ENCODE results near the gene SIK2. TPM values are rescaled to one million over a fixed set of nuclear protein-coding genes. Genes with fewer than 3 reads are reported as not detected.

Gene SIK2
- total and polyA plus RNA-seq, 9 of the 15 experiments (the other 6 are each of a cell fraction or from before 2014, with no cell fraction given): 0.74 to 11.6 (median 3.8) TPM

DNA sequence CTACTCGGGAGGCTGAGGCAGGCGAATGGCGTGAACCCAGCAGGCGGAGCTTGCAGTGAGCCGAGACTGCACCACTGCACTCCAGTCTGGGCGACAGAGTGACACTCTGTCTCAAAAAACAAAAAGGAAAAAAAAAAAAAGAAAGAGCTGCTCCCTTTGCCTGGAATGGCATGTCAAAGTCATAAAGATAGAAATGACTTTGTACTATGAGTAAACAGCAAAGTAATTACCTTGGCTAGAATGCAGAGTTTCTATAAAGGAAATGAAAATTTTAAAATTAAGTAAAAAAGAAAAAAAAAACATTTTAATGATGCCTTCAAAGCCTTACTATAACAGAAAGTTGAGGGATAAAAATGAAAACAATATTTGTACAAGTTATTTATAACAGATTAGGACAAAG lies 153.8 kb downstream of the SIK2 start:
- no peak overlapping the region for H3K9ac ChIP-seq (ENCODE audit: insufficient read depth in 1 of 2, low read depth in 2 of 2, low read length in 2 of 2)
- DNase-seq (ENCODE audit: extremely low read depth in 1 of 4, low spot score in 3 of 4): no peak
- H3K27ac ChIP-seq (ENCODE audit: extremely low read depth, low read depth, low read length): no peak overlapping the region
- 92% methylated on average over 6 of the region's 6 CpGs for WGBS (ENCODE audit: insufficient coverage, low coverage, missing lambda C conversion rate)
- intact Hi-C loops (cut with micrococcal nuclease): no loop called here
- POLR2A ChIA-PET: interaction anchor here (0.6 to 5.3 kb wide), 4 partner anchors 9 to 194 kb away, joined by 3 to 24 read pairs (median 3); partner anchors contain the start of gene PPP2R1B
- no peak for ATAC-seq
- CTCF ChIA-PET (ENCODE audit: low intra/inter-chr PET ratio): no interaction called here
- no peaks in the 10 kb centered on the region for H4K20me1 ChIP-seq (replicated peaks; ENCODE audit: control insufficient read depth, insufficient read depth, low read length)
- TF ChIP-seq RBM25 (IDR thresholded peaks at IDR 0.05; ENCODE audit: low read depth, low read length, severe bottlenecking): no peak
- H3K4me3 ChIP-seq: no peak overlapping the region
- no peak overlapping the region for H2AFZ ChIP-seq (ENCODE audit: low read depth, low read length)
- peaks cover 87% of the 10 kb centered on the region for H3K36me3 ChIP-seq (ENCODE audit: control insufficient read depth, insufficient read depth, low read length)
- no peaks in the 10 kb centered on the region for H3K79me2 ChIP-seq (ENCODE audit: control insufficient read depth, insufficient read depth, low read length)
- H3K9me1 ChIP-seq (ENCODE audit: control insufficient read depth, insufficient read depth, low read length): no peaks in the 10 kb centered on the region
- no peaks in the 10 kb centered on the region for H3K4me1 ChIP-seq (replicated peaks in 1 of 2; ENCODE audit: control insufficient read depth in 2 of 2, insufficient read depth in 2 of 2, low read length in 2 of 2)
- BruUV-seq (replicated peaks): no TSS peak
- H3K27me3 ChIP-seq (ENCODE audit: control insufficient read depth in 2 of 2, insufficient read depth in 2 of 2, low read length in 2 of 2): no peaks in the 10 kb centered on the region
- no peak for FAIRE-seq
- no peaks in the 10 kb centered on the region for H3K9me3 ChIP-seq (replicated peaks; ENCODE audit: control insufficient read depth, insufficient read depth, low read depth, low read length)
- in situ Hi-C loops (cut with MboI): no loop called here
- no peak overlapping the region for H3K4me2 ChIP-seq (ENCODE audit: insufficient read depth, low read length)

- H3K27me3 ChIP-seq (ENCODE audit: control insufficient read depth in 2 of 2, insufficient read depth in 2 of 2, low read length in 2 of 2): no peaks in the 10 kb centered on the region
- intact Hi-C loops (cut with micrococcal nuclease) (no loop called here), in situ Hi-C loops (cut with MboI) (no loop called here)
- H3K4me3 ChIP-seq: no peak overlapping the region
- ChIA-PET POLR2A (interaction anchor here (0.6 to 0.9 kb wide), 2 partner anchors 12 to 37 kb away, joined by 4 to 6 read pairs; no protein-coding TSS in a partner anchor), CTCF (ENCODE audit: low intra/inter-chr PET ratio) (no interaction called here)
- H3K9me3 ChIP-seq (replicated peaks; ENCODE audit: control insufficient read depth, insufficient read depth, low read depth, low read length): no peaks in the 10 kb centered on the region
- no peaks in the 10 kb centered on the region for H3K4me1 ChIP-seq (replicated peaks in 1 of 2; ENCODE audit: control insufficient read depth in 2 of 2, insufficient read depth in 2 of 2, low read length in 2 of 2)
- ATAC-seq: no peak
- DNase-seq (ENCODE audit: extremely low read depth in 1 of 4, low spot score in 3 of 4): no peak
- no peaks in the 10 kb centered on the region for H3K9me1 ChIP-seq (ENCODE audit: control insufficient read depth, insufficient read depth, low read length)
- no peak for FAIRE-seq
- no peaks in the 10 kb centered on the region for H4K20me1 ChIP-seq (replicated peaks; ENCODE audit: control insufficient read depth, insufficient read depth, low read length)
- no TSS peak for BruUV-seq (replicated peaks)
- H3K79me2 ChIP-seq (ENCODE audit: control insufficient read depth, insufficient read depth, low read length): peaks cover 11% of the 10 kb centered on the region; the same call in 2 of the 3 replicates
- H3K4me2 ChIP-seq (ENCODE audit: insufficient read depth, low read length): no peak overlapping the region
- H3K9ac ChIP-seq (ENCODE audit: insufficient read depth in 1 of 2, low read depth in 2 of 2, low read length in 2 of 2): no peak overlapping the region
- H3K36me3 ChIP-seq (ENCODE audit: control insufficient read depth, insufficient read depth, low read length): peaks cover 88% of the 10 kb centered on the region
- H2AFZ ChIP-seq (ENCODE audit: low read depth, low read length): no peak overlapping the region
- no peak overlapping the region for H3K27ac ChIP-seq (ENCODE audit: extremely low read depth, low read depth, low read length)
- TF ChIP-seq UBTF (IDR thresholded peaks at IDR 0.05; ENCODE audit: borderline replicate concordance in 1 of 2, low read depth in 2 of 2, low read length in 2 of 2) (no peak), ELF2 (CRISPR knock-in tag; IDR thresholded peaks at IDR 0.05) (no peak), CBX2 (IDR thresholded peaks at IDR 0.05; ENCODE audit: insufficient read depth, low read length, poor library complexity, severe bottlenecking) (no peak), NFYB (IDR thresholded peaks at IDR 0.05; ENCODE audit: extremely low read depth, insufficient read length) (no peak), CBFB (CRISPR knock-in tag; IDR thresholded peaks at IDR 0.05) (no peak), RBFOX2 (IDR thresholded peaks at IDR 0.05; ENCODE audit: low read depth, low read length) (no peak)
- TF ChIP-seq, protein P1, sequence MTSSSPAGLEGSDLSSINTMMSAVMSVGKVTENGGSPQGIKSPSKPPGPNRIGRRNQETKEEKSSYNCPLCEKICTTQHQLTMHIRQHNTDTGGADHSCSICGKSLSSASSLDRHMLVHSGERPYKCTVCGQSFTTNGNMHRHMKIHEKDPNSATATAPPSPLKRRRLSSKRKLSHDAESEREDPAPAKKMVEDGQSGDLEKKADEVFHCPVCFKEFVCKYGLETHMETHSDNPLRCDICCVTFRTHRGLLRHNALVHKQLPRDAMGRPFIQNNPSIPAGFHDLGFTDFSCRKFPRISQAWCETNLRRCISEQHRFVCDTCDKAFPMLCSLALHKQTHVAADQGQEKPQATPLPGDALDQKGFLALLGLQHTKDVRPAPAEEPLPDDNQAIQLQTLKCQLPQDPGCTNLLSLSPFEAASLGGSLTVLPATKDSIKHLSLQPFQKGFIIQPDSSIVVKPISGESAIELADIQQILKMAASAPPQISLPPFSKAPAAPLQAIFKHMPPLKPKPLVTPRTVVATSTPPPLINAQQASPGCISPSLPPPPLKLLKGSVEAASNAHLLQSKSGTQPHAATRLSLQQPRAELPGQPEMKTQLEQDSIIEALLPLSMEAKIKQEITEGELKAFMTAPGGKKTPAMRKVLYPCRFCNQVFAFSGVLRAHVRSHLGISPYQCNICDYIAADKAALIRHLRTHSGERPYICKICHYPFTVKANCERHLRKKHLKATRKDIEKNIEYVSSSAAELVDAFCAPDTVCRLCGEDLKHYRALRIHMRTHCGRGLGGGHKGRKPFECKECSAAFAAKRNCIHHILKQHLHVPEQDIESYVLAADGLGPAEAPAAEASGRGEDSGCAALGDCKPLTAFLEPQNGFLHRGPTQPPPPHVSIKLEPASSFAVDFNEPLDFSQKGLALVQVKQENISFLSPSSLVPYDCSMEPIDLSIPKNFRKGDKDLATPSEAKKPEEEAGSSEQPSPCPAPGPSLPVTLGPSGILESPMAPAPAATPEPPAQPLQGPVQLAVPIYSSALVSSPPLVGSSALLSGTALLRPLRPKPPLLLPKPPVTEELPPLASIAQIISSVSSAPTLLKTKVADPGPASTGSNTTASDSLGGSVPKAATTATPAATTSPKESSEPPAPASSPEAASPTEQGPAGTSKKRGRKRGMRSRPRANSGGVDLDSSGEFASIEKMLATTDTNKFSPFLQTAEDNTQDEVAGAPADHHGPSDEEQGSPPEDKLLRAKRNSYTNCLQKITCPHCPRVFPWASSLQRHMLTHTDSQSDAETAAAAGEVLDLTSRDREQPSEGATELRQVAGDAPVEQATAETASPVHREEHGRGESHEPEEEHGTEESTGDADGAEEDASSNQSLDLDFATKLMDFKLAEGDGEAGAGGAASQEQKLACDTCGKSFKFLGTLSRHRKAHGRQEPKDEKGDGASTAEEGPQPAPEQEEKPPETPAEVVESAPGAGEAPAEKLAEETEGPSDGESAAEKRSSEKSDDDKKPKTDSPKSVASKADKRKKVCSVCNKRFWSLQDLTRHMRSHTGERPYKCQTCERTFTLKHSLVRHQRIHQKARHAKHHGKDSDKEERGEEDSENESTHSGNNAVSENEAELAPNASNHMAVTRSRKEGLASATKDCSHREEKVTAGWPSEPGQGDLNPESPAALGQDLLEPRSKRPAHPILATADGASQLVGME (CRISPR knock-in tag; IDR thresholded peaks at IDR 0.05): no peak
These were observed 157.1 kb downstream of the SIK2 start for GRCh38 chr11:111759376-111759775.
